Skin epidermis (tissue), 12 donors: ENCODE data around the gene WLS.

ENCODE experiments used
- H3K27ac ChIP-seq, 21 experiments: fragments of 200-600 bp; sonication (generic) in 11 of 21; one replicate each; pipeline ENCODE4 v1.5.0; 2020; ENCODE audit warnings: mild to moderate bottlenecking in 3 of 21, inconsistent platforms in 2 of 21, moderate library complexity in 2 of 21
- H3K4me3 ChIP-seq, 7 experiments: fragments of 200-600 bp; sonication (generic) in 2 of 7; one replicate each; pipeline ENCODE4 v1.5.0; 2020; ENCODE audit warnings: inconsistent platforms in 2 of 7, mild to moderate bottlenecking in 2 of 7, moderate library complexity in 1 of 7

Gene WLS

DNA sequence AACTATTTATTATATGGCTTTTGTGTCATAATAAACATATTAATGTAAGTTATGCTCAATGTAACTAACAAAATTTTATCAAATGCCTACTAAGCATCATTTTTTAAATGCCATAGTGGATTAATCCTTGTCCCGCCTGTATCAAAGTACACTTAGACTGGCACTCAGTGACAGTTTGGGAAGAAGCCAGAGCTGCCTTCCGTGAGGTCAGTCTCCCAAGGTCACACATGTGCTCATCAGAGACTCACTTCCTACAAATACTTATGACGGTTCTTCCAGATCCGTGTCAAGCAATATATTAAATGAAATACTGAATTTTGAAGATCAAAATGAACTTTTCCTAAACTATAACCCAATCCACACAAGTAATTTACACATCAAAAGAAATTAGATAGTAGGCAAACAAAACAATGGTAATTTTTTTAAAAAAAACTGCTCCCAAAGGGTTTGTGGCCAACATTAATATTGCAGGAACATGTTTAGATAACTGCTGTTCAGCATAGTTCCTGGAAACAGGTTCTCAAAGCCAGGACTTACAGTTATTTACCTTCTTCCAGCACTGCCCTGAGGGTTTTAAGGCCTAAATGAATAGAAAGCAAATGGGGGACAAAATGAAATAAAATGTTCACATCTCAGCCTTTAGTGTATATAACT lies 27.2 kb downstream of the WLS start:
- Histone ChIP-seq H3K27ac (no peak overlapping the region), H3K4me3 (no peak overlapping the region)

DNA sequence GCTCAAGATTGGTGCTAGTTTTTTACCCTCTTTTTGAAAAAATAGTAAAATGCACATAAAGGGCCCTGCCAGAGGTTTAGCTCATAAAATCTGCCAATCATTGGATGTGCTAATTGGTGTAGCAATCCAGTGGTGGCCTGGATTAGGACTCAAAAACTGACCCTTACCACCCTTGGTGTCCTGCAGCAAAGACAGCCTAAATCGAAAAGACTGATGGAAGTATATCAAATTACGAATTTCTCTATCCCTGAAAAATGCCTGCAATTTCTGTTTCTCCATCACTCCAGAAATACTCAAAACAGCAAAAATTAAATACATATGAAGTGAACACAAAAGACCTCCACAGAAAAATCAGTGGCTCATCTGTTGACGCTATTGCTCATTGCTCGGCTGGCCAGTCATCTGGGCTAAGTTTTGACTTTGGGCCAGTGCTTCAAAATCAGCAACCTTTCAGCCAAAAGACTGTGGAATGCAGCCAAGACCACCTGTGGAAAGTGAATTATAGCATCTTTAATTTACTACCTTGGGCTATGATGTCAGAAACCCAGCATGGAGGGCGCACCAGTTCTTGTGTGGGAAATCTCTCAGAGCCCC lies 30.0 kb downstream of the WLS start:
- Histone ChIP-seq H3K4me3 (no peak overlapping the region), H3K27ac (peak overlapping the region in 1 of 21 experiments; percentile 26)

DNA sequence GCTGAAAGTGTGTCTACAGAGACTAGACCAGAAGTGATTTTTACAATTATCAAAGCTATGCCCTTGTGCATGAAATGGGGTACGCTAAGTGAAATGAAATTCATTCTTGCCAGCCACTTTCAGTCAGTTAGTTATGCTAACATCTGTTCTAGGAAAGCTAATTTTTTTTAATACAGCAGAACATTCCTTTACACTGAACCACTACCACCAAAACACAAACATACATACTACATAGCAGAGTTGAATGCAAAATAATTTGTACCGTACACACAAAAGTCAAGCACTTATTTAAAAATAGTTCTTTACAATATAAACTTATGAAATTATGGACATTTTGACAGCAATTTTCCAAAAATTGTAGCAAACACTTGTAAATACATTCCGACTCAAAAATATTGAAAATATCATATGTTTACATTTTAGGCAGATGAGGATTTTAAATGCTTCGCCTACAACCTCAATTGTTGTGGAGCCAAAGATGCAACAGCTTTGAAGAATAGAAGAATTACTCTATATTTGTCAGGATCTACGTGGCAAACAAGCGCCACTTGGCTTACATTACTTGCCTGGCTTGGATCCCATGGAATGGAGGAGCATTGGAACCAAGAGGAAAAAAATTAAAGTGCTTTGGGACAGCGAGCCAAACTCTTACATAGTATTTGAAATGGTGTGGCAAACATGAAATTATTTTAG lies 30.6 kb downstream of the WLS start:
- no peak overlapping the region for H3K4me3 ChIP-seq
- H3K27ac ChIP-seq = peak overlapping the region in 1 of 21 experiments; percentile 26

DNA sequence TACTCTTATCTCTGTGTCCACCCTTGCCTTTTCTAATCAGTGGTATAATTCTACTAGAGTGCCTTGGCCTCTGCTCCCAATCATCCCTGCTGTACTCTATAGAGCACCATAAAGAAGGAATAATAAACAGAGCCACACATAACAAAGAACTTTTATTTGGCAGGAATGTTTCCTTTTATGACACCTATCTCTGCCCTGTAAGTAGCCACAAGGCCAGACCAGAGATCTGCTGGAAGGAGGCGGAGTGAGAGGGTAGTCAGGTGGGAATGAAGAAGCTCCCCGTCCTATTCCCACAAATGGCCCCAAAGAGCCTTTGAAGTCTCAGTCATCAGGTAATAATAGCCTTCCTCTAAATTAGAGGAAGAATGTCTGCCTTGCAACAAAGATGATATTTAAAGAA lies 32.7 kb downstream of the WLS start:
- Histone ChIP-seq H3K27ac (no peak overlapping the region), H3K4me3 (no peak overlapping the region)

DNA sequence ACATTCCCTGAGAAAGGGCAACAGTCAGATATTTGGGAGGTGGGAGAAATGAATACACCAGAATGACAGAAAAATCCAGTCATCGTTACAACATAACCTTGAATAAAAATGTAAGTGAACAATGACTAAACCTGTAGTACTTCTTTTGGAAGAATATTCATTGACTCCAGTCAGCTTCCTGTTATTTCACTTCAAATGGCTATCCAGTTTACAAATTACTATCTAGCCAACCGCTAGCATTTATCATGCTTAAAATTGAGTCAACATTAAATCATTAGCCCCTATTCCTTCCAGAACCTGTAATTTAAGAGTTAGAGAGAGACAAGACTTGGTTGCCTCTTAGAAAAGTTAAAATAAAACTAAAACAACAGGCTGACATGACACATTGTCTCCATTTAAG lies 33.6 kb downstream of the WLS start:
- H3K27ac ChIP-seq = no peak overlapping the region
- H3K4me3 ChIP-seq = no peak overlapping the region

DNA sequence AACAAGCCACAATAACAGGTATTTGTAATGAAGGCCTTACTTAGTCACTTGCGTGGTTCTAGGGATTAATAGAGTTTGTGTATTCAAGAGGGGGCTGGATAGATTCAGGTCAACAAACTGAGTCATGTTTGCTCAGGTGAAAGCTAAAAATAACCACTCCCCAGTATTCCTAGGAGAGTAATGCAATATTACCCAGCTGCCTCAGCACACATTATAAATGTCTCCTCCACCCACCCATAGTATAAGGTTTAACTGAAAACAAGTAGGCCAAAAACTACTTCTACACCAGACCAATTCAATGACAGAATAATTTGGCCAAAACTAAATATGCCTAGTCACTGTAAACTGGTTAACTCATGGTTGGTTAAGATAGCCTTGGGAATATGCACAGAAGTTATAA lies 34.4 kb downstream of the WLS start:
- Histone ChIP-seq H3K27ac (no peak overlapping the region), H3K4me3 (no peak overlapping the region)

DNA sequence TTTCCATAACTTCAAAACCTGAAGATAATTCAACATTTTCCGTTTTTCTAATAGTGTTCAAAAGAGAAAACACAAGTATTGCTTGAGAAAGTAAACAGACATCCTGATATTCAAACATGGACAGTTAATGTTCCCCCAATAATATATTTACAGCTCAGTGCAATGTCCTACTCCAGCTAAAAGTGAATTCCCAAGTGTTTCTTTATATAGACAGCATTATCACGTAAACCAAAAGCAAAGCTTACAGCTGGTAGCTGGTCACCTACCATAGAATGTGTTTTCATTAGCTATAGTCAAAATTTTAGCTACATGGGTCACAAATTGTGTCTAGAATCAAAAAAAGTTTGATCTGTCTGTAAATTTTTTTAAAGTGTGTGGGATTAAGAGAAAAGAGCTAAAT lies 34.9 kb downstream of the WLS start:
- Histone ChIP-seq H3K27ac (no peak overlapping the region), H3K4me3 (no peak overlapping the region)

DNA sequence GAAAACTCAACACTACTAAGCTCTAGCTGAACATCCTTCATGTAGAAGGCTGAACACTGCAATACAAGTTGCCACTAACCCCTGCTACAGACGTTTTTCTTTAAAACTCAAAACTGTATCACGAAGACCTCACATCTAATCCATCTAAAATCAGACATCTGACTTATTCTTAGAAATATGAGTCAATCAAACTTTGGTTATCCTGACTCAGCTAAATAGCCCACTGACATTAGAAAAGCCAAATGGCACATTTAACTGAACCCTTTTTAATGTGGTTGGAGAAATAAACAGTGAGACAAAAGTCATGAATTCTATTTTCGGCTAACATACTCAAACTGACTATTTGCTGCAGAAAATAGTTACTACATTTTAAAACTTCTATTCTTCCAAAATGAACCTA lies 35.6 kb downstream of the WLS start:
- no peak overlapping the region for H3K4me3 ChIP-seq
- peak overlapping the region in 1 of 21 experiments; percentile 25 for H3K27ac ChIP-seq

DNA sequence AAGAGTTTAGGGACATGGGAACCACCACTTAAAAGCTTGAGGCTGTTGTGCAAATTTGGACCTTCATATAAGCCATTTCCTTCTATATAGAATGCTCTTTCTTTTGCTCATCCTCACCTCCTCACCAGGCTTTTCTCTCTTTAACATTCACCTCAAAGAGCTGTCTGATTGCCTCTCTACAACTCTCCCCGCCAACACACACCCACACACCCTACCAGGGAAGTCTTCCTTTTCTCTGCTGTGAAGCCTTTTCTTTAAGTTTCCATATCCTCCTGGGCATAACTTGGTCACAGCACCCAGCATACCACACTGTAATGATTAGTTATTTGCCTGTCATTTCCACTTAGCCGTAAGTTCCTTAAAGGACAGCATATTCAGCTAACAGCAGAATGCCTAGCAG lies 40.6 kb downstream of the WLS start:
- Histone ChIP-seq H3K4me3 (no peak overlapping the region), H3K27ac (no peak overlapping the region)

DNA sequence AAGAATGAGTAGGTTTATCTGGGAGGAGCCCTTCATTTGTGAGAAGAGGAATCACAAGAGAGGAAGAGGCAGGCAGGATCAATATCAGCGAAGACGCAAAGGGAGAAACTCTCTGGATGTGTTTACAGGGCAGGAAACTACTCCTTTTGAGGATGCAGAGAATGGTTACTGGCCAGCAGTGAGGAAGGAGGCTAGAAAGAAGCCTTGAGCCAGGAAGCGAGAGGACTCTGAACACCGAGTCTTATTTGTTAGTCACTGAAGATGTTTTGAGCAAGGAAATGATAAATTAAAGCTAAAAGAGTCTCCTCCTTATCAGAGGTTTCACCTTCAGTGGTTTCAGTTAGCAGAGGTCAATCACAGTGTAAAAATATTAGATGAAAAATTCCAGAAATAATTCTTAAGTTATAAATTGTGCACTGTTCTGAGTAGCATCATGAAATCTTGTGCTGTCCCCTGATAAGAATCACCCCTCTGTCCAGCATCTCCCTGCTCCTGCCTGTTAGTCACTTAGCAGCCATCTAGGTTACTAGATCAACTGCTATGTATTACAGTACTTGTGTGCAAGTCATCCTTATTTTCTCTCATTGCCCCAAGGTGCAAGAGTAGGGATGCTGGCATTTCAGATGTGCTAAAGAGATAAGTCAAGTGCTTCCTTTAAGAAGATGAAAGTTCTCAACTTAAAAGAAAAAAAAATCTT lies 43.5 kb downstream of the WLS start:
- no peak overlapping the region for H3K4me3 ChIP-seq
- no peak overlapping the region for H3K27ac ChIP-seq

DNA sequence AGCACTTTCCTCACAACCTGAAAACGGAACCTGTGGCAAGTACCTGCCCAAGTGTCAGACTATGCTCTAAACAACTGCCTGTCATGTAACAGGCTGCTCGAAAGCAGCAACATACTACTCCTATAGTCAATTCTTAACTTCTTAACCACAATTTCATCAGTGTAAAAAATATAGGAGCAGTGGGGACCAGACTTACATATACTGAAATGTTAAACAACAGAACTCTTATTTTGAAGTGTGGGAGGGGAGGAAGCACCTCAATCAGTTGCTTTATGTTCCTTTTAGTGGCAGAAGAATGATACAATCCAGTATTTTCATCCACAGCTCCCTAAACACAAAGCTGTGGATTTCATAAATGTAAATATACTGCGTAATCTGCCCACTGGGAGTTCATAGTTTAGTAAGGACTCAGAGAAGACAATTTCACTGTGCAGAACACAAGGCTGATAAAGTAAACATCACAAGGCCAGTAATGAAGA lies 44.2 kb downstream of the WLS start:
- H3K4me3 ChIP-seq = no peak overlapping the region
- no peak overlapping the region for H3K27ac ChIP-seq

DNA sequence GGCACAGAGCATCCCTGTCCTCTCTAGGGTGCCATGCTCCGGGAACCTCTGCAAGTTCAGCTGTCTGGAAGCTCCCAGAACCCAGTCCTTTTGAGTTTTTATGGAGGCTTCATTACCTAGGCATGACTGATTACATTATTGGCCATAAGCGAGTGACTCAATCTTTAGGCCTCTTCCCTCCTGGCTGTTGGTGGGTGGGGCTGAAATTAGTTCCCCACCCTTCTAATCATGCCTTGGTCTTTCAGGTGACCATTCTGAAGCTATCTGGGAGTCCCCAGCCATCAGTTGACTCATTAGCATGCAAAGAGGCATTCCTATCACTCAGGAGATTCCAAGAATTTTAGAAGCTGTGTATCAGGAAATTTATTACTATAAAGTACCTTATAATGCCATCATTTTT lies 46.6 kb downstream of the WLS start:
- no peak overlapping the region for H3K4me3 ChIP-seq
- H3K27ac ChIP-seq = no peak overlapping the region

DNA sequence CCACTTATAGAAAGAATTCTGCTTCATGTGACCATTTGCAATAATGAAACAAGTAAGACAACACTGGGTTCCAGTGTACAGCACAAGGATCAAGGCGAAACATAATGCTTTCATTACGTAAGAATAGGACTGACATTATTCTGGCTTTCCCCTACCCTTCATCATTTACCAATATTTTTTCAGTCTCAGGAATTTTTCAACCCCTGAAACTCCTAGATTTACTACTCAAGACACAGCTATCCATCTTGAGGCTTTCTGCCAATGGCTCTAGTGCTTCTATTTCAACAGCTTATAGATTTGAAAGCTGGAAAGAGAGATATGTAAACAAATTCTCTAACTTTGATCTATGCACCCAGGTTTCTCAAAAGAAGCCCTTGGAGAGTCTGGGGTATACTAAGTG lies 48.4 kb downstream of the WLS start:
- H3K27ac ChIP-seq = no peak overlapping the region
- H3K4me3 ChIP-seq = no peak overlapping the region

DNA sequence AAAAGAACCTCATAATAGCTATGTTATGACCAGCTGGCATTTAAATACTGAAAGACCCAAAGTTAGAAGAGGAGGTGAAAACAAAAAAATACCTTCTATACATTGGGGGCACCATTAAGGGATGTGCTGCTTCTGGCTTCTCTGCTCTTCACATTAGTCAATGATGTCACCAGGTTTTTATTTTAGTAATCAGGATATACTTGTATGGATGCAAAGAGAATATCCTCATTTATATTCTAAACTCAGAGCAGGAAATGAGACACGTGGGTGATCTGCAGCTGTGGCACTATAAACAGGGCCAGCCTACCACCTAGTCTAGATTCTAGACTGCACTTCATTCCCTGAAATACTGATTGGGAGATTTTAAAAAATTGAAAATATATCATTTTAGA lies 51.2 kb downstream of the WLS start:
- H3K4me3 ChIP-seq = no peak overlapping the region
- no peak overlapping the region for H3K27ac ChIP-seq

DNA sequence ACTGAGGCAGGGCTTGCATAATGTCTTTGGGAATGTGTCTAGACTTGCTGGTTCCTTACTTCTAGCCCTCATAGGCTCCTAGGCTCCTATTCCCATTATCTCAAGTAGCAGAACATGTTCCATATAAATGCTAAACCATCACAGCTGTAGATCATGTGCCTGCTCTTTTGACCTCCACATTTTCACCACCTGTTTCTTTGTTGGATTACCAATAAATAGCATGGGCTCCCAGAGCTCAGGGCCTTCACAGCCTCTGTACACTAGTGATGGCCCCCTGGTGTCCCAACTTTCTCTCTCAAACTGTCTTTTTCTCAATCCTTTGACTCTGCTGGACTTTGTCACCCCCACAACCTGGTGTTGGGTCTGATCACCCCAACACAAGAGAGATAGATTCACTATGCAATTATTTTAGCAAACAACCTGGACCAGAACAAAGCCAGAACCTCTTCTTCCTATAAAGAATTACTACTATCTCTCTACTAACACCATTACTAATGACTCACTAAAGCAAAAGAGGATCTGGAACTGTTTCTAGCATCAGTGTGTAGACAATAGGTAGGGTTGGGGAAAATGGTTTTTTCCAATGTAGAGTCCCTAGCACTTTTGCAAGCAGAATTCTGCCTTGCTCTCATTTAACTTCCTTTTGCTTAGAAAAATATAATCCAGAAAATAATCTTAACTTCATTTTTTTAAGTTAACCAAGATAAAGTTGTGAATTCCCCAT lies 51.7 kb downstream of the WLS start:
- no peak overlapping the region for H3K27ac ChIP-seq
- H3K4me3 ChIP-seq = no peak overlapping the region

DNA sequence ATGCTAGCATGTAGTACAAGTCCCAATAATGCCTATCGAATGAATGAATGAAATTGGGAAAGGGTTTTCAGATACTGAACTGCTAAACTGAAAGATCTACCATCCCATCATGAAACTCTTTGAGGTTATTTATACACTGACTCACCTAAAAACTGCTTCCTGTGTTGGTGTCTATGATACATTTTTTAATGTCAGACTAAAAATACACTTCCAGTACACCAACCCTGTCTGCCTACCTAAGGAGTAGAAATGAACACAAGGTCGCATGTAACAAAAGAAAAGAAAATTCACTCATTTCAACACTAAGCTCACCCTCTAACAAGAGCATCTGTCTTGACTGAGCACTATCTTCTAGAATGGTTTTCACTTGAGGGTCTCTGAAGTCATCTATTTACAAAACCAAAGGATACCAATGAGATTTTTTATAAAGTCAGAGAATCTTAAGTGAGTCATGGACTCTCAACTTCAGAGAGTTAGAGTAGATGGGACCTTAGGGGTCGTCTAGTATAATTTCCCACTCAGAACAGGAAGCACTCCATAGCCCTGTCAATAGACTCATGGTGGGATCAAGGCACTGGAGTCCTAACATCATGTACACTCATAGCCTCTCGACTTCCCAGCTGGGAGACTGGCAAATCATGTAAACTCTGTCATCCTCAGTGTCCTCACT lies 53.4 kb downstream of the WLS start:
- no peak overlapping the region for H3K27ac ChIP-seq
- H3K4me3 ChIP-seq = no peak overlapping the region

DNA sequence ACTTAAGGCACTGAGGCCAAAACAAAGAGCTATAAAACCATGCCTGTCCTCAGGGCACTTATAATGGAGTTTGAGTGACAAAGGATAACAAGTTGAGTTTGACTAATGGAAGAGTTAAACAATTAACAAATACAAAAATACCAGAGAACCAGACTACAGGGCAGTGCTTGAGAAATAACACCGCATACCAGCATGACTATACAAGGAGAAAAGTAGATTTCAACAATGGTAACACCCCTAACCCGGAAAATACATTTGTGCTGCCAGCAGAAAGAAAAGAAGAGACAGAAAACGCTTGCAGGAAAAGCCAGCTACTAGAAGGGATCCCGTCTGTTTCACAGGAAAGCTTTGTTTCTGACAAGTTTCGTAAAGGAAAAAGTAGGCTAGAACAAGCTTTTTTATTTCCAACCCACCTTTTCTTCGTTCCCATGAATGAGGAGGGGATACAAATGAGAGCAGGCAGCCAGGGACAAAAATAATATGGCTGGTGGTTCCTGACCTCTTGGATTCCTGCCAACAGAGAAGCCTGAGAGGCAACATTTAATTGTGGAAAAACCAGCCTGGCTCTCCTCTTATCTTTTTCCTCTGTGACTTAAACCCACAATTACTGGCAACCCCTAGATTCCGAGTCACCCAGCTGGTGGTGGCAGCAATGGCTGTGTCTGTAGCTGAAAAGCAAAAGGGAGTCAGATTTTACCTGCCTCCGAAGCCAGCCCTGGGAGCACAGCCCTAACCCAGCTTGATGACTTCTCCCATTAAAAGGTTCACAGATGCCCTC lies 56.5 kb downstream of the WLS start:
- no peak overlapping the region for H3K4me3 ChIP-seq
- no peak overlapping the region for H3K27ac ChIP-seq

DNA sequence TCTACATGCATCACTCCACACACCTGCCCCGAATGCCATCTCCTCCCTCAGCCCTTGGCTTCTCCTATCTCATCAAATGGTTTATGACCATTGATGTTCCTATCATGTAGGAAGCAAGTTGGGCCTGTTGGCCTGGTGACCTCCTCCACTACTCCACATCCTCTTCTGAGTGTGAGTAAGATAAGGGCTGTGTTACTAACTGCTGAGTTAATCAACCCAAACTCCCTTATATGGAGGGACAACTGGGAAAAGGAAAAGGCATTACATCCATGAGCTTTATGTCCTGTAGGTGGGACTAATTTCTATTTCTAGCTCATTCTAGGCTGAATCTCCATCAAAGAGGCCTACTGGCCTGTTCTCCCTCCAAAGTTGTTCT lies 57.6 kb downstream of the WLS start:
- Histone ChIP-seq H3K4me3 (no peak overlapping the region), H3K27ac (peak overlapping the region in 6 of 21 experiments; percentile 1 to 36 (median 12))
